Neural cell (in vitro differentiated cells): ENCODE data around the gene DPM2.

Source experiments
- EP300 ChIP-seq: fragments of 450-650 bp; conservative IDR thresholded peaks from 2 replicates; pipeline ENCODE4 v1.6.1; 2014; ENCODE audit warnings: antibody characterized with exemption, mild to moderate bottlenecking, moderate library complexity; ENCODE audit not compliant: poor library complexity, severe bottlenecking
- EZH2 ChIP-seq: fragments of 200-600, 300-800 bp; shearing (Covaris generic), sonication (generic); IDR thresholded peaks from 2 replicates; pipeline ENCODE4 v1.6.1; 2014; ENCODE audit warnings: antibody characterized with exemption, low read length, borderline replicate concordance, mild to moderate bottlenecking; ENCODE audit not compliant: insufficient read depth, poor library complexity, severe bottlenecking
- POLR2AphosphoS5 ChIP-seq: IDR thresholded peaks from 2 replicates; pipeline ENCODE4 v1.6.1; 2012
- RAD21 ChIP-seq: fragments of 450-650 bp; conservative IDR thresholded peaks from 2 replicates; pipeline ENCODE4 v1.6.1; 2014; ENCODE audit warnings: antibody characterized with exemption, mild to moderate bottlenecking, moderate library complexity
- SMC3 ChIP-seq: fragments of 450-650 bp; conservative IDR thresholded peaks from 2 replicates; pipeline ENCODE4 v1.6.1; 2014; ENCODE audit warnings: antibody characterized with exemption, mild to moderate bottlenecking, moderate library complexity; ENCODE audit not compliant: poor library complexity
- TAF1 ChIP-seq: IDR thresholded peaks from 2 replicates; pipeline ENCODE4 v1.6.1; 2012; ENCODE audit warnings: low read depth
- TF ChIP-seq, protein P1 (sequence below): fragments of 450-650 bp; IDR thresholded peaks from 2 replicates; pipeline ENCODE4 v1.5.1; 2014; ENCODE audit warnings: antibody characterized with exemption, mild to moderate bottlenecking, moderate library complexity; ENCODE audit not compliant: poor library complexity, severe bottlenecking
- TF ChIP-seq, protein P2 (sequence below): IDR thresholded peaks from 2 replicates; pipeline ENCODE4 v1.6.1; 2012; ENCODE audit warnings: borderline replicate concordance

DNA sequence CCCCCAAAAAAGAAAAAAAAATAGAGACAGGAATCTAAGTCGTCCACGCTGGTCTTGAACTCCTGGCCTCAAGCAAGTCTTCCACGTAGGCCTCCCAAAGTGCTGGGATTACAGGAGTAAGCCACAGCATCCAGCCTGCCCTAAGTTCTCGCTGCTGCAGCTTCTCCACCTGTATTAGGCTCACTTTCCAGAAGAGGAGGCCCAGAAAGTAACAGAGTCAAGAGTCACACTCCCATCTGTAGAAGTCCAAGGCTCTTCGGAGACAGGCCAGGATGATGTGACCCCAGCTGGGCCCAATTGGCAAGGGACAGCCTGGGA lies 41.3 kb upstream of the DPM2 start:
- TF ChIP-seq, protein P1, sequence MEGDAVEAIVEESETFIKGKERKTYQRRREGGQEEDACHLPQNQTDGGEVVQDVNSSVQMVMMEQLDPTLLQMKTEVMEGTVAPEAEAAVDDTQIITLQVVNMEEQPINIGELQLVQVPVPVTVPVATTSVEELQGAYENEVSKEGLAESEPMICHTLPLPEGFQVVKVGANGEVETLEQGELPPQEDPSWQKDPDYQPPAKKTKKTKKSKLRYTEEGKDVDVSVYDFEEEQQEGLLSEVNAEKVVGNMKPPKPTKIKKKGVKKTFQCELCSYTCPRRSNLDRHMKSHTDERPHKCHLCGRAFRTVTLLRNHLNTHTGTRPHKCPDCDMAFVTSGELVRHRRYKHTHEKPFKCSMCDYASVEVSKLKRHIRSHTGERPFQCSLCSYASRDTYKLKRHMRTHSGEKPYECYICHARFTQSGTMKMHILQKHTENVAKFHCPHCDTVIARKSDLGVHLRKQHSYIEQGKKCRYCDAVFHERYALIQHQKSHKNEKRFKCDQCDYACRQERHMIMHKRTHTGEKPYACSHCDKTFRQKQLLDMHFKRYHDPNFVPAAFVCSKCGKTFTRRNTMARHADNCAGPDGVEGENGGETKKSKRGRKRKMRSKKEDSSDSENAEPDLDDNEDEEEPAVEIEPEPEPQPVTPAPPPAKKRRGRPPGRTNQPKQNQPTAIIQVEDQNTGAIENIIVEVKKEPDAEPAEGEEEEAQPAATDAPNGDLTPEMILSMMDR = no peak
- no peak for TF ChIP-seq TAF1
- TF ChIP-seq, protein P2, sequence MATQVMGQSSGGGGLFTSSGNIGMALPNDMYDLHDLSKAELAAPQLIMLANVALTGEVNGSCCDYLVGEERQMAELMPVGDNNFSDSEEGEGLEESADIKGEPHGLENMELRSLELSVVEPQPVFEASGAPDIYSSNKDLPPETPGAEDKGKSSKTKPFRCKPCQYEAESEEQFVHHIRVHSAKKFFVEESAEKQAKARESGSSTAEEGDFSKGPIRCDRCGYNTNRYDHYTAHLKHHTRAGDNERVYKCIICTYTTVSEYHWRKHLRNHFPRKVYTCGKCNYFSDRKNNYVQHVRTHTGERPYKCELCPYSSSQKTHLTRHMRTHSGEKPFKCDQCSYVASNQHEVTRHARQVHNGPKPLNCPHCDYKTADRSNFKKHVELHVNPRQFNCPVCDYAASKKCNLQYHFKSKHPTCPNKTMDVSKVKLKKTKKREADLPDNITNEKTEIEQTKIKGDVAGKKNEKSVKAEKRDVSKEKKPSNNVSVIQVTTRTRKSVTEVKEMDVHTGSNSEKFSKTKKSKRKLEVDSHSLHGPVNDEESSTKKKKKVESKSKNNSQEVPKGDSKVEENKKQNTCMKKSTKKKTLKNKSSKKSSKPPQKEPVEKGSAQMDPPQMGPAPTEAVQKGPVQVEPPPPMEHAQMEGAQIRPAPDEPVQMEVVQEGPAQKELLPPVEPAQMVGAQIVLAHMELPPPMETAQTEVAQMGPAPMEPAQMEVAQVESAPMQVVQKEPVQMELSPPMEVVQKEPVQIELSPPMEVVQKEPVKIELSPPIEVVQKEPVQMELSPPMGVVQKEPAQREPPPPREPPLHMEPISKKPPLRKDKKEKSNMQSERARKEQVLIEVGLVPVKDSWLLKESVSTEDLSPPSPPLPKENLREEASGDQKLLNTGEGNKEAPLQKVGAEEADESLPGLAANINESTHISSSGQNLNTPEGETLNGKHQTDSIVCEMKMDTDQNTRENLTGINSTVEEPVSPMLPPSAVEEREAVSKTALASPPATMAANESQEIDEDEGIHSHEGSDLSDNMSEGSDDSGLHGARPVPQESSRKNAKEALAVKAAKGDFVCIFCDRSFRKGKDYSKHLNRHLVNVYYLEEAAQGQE = no peak
- TF ChIP-seq EP300 = no peak
- no peak for TF ChIP-seq RAD21
- no peak for TF ChIP-seq POLR2AphosphoS5
- TF ChIP-seq EZH2 = no peak
- no peak for TF ChIP-seq SMC3
